GM12892 (cell line): ENCODE data around the gene ANKS4B.

ENCODE experiments used
- POLR2A ChIP-seq: IDR thresholded peaks from 2 replicates; pipeline ENCODE4 v1.6.1; 2011; ENCODE audit warnings: low read depth, low read length, control low read depth
- POLR2AphosphoS5 ChIP-seq: IDR thresholded peaks from 2 replicates; pipeline ENCODE4 v1.6.1; 2011; ENCODE audit warnings: low read depth, low read length, control low read depth

DNA sequence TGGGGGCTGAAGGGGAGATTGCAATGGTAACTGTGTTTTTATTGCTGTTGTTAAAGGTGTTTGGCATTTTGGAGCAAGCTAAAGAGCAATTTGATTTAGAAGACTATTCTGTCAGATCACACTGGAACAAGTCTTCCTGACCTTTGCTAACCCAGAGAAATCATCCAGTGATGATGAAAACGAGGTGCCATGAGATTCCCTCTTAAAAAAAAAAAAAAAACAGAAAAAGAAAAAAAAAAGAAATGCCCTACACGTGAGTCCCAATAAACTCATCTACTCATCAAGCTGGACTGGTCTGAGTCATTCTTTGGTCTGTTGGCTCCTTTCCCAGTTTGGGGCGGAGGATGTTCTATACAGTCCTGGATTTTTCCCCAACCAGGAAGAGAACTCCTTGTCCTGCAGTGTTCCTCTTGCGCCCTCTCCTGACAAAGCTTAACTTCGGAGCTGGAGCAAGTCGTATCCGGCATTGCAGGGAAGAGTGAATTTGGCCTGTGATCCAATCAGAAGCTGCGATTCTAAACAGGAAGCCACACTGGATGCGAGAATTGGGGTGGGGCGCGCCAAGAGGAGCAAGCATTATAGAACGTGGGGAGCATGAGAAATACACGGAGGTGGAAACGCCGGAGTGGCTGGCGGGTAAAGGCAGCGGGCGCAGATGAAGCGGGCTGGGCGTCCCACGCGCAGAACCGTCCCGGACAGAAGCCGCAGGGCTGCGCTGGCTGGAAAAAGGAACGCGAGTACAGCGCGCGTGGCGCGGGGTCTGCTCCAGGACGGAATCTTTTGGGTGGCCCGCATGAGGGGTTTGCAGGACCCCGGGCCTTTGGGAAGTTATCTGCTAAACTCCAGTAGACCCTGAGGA is 67.0 kb downstream of the ANKS4B start:
- TF ChIP-seq POLR2A (no peak), POLR2AphosphoS5 (no peak)
